ENCODE results near the gene ASS1. TPM values are rescaled to one million over a fixed set of nuclear protein-coding genes. Genes with fewer than 3 reads are reported as not detected.

Gene ASS1
- total RNA-seq, 2 donors from 2014 or later, result 380 to 511 TPM

- H3K4me1 ChIP-seq, result no peaks in the 10 kb centered on the region
- H3K27me3 ChIP-seq, result peaks cover 24% of the 10 kb centered on the region
- H3K9ac ChIP-seq (ENCODE audit: low read depth in 2 of 2, low read length in 2 of 2), result no peak overlapping the region
- H3K9me3 ChIP-seq, result no peaks in the 10 kb centered on the region
- H3K27ac ChIP-seq, result no peak overlapping the region
- intact Hi-C loops (cut with DNase I), result no loop called here
- no peak for TF ChIP-seq CTCF (IDR thresholded peaks at IDR 0.05)
- no peak for DNase-seq
- H3K4me3 ChIP-seq, result no peak overlapping the region
- H3K36me3 ChIP-seq, result no peaks in the 10 kb centered on the region
Measured at GRCh38 chr9:130541533-130541932, 96.8 kb downstream of the ASS1 start.

- Histone ChIP-seq H3K27me3 (peaks cover 19% of the 10 kb centered on the region), H3K4me3 (no peak overlapping the region), H3K36me3 (no peaks in the 10 kb centered on the region), H3K9ac (ENCODE audit: low read depth in 2 of 2, low read length in 2 of 2) (no peak overlapping the region), H3K27ac (no peak overlapping the region), H3K9me3 (no peaks in the 10 kb centered on the region), H3K4me1 (no peaks in the 10 kb centered on the region)
- no peak for TF ChIP-seq CTCF (IDR thresholded peaks at IDR 0.05)
- intact Hi-C loops (cut with DNase I), result no loop called here
- DNase-seq, result no peak
Measured at GRCh38 chr9:130542038-130542437, 97.3 kb downstream of the ASS1 start.

GRCh38 chr9:130542457-130543228 lies 97.9 kb downstream of the ASS1 start:
- no peak for TF ChIP-seq CTCF (IDR thresholded peaks at IDR 0.05)

GRCh38 chr9:130543368-130543767 lies 98.6 kb downstream of the ASS1 start:
- intact Hi-C loops (cut with DNase I), result no loop called here
- Histone ChIP-seq H3K4me1 (no peaks in the 10 kb centered on the region), H3K27ac (no peak overlapping the region), H3K4me3 (no peak overlapping the region), H3K9me3 (no peaks in the 10 kb centered on the region), H3K9ac (ENCODE audit: low read depth in 2 of 2, low read length in 2 of 2) (no peak overlapping the region), H3K27me3 (peaks cover 7% of the 10 kb centered on the region), H3K36me3 (no peaks in the 10 kb centered on the region)
- no peak for TF ChIP-seq CTCF (IDR thresholded peaks at IDR 0.05)
- no peak for DNase-seq

More at GRCh38 chr9:130542457-130543228, 97.9 kb downstream of the ASS1 start:
- Histone ChIP-seq H3K27me3 (peaks cover 13% of the 10 kb centered on the region), H3K36me3 (no peaks in the 10 kb centered on the region), H3K9ac (ENCODE audit: low read depth in 2 of 2, low read length in 2 of 2) (no peak overlapping the region), H3K27ac (no peak overlapping the region), H3K4me3 (no peak overlapping the region), H3K4me1 (no peaks in the 10 kb centered on the region), H3K9me3 (no peaks in the 10 kb centered on the region)
- intact Hi-C loops (cut with DNase I), result no loop called here
- DNase-seq, result no peak

GRCh38 chr9:130543859-130544258 lies 99.1 kb downstream of the ASS1 start:
- H3K4me3 ChIP-seq, result no peak overlapping the region
- no peaks in the 10 kb centered on the region for H3K9me3 ChIP-seq
- no peak for TF ChIP-seq CTCF (IDR thresholded peaks at IDR 0.05)
- intact Hi-C loops (cut with DNase I), result no loop called here
- H3K9ac ChIP-seq (ENCODE audit: low read depth in 2 of 2, low read length in 2 of 2), result no peak overlapping the region
- peaks cover 2% of the 10 kb centered on the region for H3K27me3 ChIP-seq
- H3K27ac ChIP-seq, result no peak overlapping the region
- H3K36me3 ChIP-seq, result no peaks in the 10 kb centered on the region
- no peak for DNase-seq
- no peaks in the 10 kb centered on the region for H3K4me1 ChIP-seq

Measured in colonic mucosa (tissue), 4 donors.